Neural cell (in vitro differentiated cells): ENCODE measurements around the gene AHRR.

Experiments
- EP300 ChIP-seq: fragments of 450-650 bp; conservative IDR thresholded peaks from 2 replicates; pipeline ENCODE4 v1.6.1; 2014; ENCODE audit warnings: antibody characterized with exemption, mild to moderate bottlenecking, moderate library complexity; ENCODE audit not compliant: poor library complexity, severe bottlenecking
- EZH2 ChIP-seq: fragments of 200-600, 300-800 bp; shearing (Covaris generic), sonication (generic); IDR thresholded peaks from 2 replicates; pipeline ENCODE4 v1.6.1; 2014; ENCODE audit warnings: antibody characterized with exemption, low read length, borderline replicate concordance, mild to moderate bottlenecking; ENCODE audit not compliant: insufficient read depth, poor library complexity, severe bottlenecking
- POLR2AphosphoS5 ChIP-seq: IDR thresholded peaks from 2 replicates; pipeline ENCODE4 v1.6.1; 2012
- SMC3 ChIP-seq: fragments of 450-650 bp; conservative IDR thresholded peaks from 2 replicates; pipeline ENCODE4 v1.6.1; 2014; ENCODE audit warnings: antibody characterized with exemption, mild to moderate bottlenecking, moderate library complexity; ENCODE audit not compliant: poor library complexity
- TAF1 ChIP-seq: IDR thresholded peaks from 2 replicates; pipeline ENCODE4 v1.6.1; 2012; ENCODE audit warnings: low read depth
- TF ChIP-seq, protein P1 (sequence below): fragments of 450-650 bp; IDR thresholded peaks from 2 replicates; pipeline ENCODE4 v1.5.1; 2014; ENCODE audit warnings: antibody characterized with exemption, mild to moderate bottlenecking, moderate library complexity; ENCODE audit not compliant: poor library complexity, severe bottlenecking
- TF ChIP-seq, protein P2 (sequence below): IDR thresholded peaks from 2 replicates; pipeline ENCODE4 v1.6.1; 2012; ENCODE audit warnings: borderline replicate concordance

DNA sequence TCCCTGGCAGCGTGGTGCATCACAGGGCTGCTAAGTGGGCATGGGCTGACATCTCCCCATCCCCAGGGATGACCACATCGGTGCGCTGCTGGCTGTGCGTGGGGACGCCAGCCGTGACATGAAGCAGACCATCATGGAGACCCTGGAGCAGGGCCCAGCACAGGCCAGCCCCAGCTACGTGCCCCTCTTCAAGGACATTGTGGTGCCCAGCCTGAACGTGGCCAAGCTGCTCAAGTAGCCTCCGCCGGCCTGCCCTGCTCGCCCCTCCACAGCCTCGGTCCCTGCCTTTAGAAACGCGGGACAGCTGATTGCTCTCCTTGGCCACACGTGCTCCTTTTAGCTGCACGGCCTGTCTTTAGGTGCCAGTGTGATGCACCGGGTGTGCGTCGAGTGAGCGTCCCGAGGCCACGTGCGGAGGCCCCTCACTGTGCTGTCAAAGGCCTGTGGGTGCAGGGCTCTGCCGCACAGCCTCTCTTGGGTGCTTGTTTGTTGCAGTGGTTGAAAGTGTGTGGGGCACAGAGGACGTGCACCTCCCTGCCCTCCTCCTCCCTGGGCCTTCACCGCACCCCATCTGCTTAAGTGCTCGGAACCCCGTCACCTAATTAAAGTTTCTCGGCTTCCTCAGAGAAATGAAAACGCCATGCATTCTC lies 145.3 kb downstream of the AHRR start:
- TF ChIP-seq POLR2AphosphoS5 (no peak), EZH2 (no peak), SMC3 (no peak), TAF1 (no peak), EP300 (no peak)
- TF ChIP-seq, protein P1, sequence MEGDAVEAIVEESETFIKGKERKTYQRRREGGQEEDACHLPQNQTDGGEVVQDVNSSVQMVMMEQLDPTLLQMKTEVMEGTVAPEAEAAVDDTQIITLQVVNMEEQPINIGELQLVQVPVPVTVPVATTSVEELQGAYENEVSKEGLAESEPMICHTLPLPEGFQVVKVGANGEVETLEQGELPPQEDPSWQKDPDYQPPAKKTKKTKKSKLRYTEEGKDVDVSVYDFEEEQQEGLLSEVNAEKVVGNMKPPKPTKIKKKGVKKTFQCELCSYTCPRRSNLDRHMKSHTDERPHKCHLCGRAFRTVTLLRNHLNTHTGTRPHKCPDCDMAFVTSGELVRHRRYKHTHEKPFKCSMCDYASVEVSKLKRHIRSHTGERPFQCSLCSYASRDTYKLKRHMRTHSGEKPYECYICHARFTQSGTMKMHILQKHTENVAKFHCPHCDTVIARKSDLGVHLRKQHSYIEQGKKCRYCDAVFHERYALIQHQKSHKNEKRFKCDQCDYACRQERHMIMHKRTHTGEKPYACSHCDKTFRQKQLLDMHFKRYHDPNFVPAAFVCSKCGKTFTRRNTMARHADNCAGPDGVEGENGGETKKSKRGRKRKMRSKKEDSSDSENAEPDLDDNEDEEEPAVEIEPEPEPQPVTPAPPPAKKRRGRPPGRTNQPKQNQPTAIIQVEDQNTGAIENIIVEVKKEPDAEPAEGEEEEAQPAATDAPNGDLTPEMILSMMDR = no peak
- TF ChIP-seq, protein P2, sequence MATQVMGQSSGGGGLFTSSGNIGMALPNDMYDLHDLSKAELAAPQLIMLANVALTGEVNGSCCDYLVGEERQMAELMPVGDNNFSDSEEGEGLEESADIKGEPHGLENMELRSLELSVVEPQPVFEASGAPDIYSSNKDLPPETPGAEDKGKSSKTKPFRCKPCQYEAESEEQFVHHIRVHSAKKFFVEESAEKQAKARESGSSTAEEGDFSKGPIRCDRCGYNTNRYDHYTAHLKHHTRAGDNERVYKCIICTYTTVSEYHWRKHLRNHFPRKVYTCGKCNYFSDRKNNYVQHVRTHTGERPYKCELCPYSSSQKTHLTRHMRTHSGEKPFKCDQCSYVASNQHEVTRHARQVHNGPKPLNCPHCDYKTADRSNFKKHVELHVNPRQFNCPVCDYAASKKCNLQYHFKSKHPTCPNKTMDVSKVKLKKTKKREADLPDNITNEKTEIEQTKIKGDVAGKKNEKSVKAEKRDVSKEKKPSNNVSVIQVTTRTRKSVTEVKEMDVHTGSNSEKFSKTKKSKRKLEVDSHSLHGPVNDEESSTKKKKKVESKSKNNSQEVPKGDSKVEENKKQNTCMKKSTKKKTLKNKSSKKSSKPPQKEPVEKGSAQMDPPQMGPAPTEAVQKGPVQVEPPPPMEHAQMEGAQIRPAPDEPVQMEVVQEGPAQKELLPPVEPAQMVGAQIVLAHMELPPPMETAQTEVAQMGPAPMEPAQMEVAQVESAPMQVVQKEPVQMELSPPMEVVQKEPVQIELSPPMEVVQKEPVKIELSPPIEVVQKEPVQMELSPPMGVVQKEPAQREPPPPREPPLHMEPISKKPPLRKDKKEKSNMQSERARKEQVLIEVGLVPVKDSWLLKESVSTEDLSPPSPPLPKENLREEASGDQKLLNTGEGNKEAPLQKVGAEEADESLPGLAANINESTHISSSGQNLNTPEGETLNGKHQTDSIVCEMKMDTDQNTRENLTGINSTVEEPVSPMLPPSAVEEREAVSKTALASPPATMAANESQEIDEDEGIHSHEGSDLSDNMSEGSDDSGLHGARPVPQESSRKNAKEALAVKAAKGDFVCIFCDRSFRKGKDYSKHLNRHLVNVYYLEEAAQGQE = no peak
